GM12878 (cell line): Measurements from ENCODE around the gene FAM78A. TPM values are rescaled to one million over a fixed set of nuclear protein-coding genes. Genes with fewer than 3 reads are reported as not detected.

Experiments used
- BHLHE40 ChIP-seq, 2 experiments: fragments of 450-650 bp in 1 of 2; IDR thresholded peaks; 2 replicates each; pipeline ENCODE4 v1.6.1; 2011 to 2017; ENCODE audit warnings: low read depth in 2 of 2, borderline replicate concordance in 1 of 2, improper control_type of control experiment in 1 of 2, low read length in 1 of 2, mild to moderate bottlenecking in 1 of 2
- CTCF ChIP-seq, 3 experiments: IDR thresholded peaks in 2 of 3; conservative IDR thresholded peaks in 1 of 3; 2 replicates each; pipeline ENCODE4 v1.5.1; 2011; ENCODE audit warnings: low read depth in 3 of 3, low read length in 3 of 3, mild to moderate bottlenecking in 3 of 3, control low read depth in 2 of 3, moderate library complexity in 2 of 3, inconsistent platforms in 1 of 3, mixed read lengths in 1 of 3; ENCODE audit not compliant: control insufficient read depth in 2 of 3, insufficient read depth in 1 of 3; ENCODE audit errors: extremely low read depth in 1 of 3
- IRF4 ChIP-seq: IDR thresholded peaks from 2 replicates; pipeline ENCODE4 v1.6.1; 2011; ENCODE audit warnings: low read depth, low read length
- MTA2 ChIP-seq: fragments of 450-650 bp; IDR thresholded peaks from 2 replicates; pipeline ENCODE4 v1.6.1; 2016; ENCODE audit warnings: low read depth, mild to moderate bottlenecking, moderate library complexity
- polyA plus RNA-seq, 11 experiments: library from polyadenylated mRNA; depleted of rRNA in 4 of 11; unstranded in 6 of 11; stranded (reverse) in 5 of 11; fragments of >200 nt; fragmentation: Nextera tagmentation in 4 of 11; fragmentation: Illumina TruSeq in 1 of 11; extraction: Ambion mirVana in 4 of 11; extraction: Trizol in 1 of 11; gene quantifications; 1 replicate in 1 of 11; 2 replicates in 10 of 11; pipeline versions ENCODE4 v1.2.1 to v1.2.3, GENCODE V29; 2011 to 2016; ENCODE audit warnings: inconsistent platforms in 2 of 11, missing spikeins in 2 of 11, low read depth in 1 of 11
- total RNA-seq, 4 experiments: library from RNA; depleted of rRNA in 3 of 4; stranded (reverse); fragments of >200 nt in 3 of 4; fragmentation: Illumina TruSeq in 1 of 4; extraction: Trizol in 1 of 4; gene quantifications; 2 replicates each; pipeline versions ENCODE4 v1.2.1 to v1.2.3, GENCODE V29; 2013 to 2021
- TF ChIP-seq, protein P1 (sequence below): fragments of 450-650 bp; IDR thresholded peaks from 2 replicates; pipeline ENCODE4 v1.6.1; 2016; ENCODE audit warnings: mild to moderate bottlenecking
- TF ChIP-seq, protein P2 (sequence below): fragments of 450-650 bp; IDR thresholded peaks from 2 replicates; pipeline ENCODE4 v1.6.1; 2014; ENCODE audit warnings: mild to moderate bottlenecking

Gene FAM78A
- total and polyA plus RNA-seq, 10 of the 15 experiments (the other 5 are each of a cell fraction or from before 2014, with no cell fraction given), result 0.18 to 32.5 (median 12.2) TPM

DNA sequence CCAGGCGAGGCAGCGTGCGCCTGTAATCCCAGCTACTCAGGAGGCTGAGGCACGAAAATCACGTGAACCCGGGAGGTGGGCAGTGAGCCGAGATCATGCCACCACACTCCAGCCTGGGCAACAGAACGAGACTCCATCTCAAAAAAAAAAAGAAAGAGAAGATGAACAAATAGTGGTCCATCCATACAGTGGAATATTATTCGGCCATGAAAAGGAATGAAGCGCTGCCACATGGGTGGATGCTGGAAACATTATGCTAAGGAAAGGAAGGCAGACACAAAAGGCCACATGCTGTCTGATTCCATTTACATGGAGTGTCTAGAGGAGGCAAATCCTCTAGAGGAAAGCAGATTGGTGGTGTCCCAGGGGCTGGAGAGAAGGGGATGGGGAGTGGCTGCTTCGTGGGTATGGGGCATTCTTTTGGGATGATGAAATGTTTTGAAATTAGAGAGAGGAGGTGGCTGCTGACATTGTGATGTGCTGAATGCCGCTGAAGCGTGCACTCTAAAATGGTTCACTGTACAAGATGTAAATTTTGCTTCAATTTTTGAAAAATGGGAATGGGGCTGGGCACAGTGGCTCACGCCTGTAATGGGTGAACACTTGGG, 30.2 kb upstream of the FAM78A start (continued):
- TF ChIP-seq, protein P1, sequence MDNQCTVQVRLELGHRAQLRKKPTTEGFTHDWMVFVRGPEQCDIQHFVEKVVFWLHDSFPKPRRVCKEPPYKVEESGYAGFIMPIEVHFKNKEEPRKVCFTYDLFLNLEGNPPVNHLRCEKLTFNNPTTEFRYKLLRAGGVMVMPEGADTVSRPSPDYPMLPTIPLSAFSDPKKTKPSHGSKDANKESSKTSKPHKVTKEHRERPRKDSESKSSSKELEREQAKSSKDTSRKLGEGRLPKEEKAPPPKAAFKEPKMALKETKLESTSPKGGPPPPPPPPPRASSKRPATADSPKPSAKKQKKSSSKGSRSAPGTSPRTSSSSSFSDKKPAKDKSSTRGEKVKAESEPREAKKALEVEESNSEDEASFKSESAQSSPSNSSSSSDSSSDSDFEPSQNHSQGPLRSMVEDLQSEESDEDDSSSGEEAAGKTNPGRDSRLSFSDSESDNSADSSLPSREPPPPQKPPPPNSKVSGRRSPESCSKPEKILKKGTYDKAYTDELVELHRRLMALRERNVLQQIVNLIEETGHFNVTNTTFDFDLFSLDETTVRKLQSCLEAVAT, result no peak
- TF ChIP-seq IRF4 (no peak), MTA2 (no peak), CTCF (IDR thresholded peaks at IDR 0.05 in 2 of 3, conservative IDR thresholded peaks at IDR 0.05 in 1 of 3; ENCODE audit: control insufficient read depth in 2 of 3, extremely low read depth in 1 of 3, insufficient read depth in 1 of 3, low read depth in 3 of 3, low read length in 3 of 3) (no peak), BHLHE40 (IDR thresholded peaks at IDR 0.05; ENCODE audit: borderline replicate concordance in 1 of 2, low read depth in 2 of 2, low read length in 1 of 2) (no peak)
- TF ChIP-seq, protein P2, sequence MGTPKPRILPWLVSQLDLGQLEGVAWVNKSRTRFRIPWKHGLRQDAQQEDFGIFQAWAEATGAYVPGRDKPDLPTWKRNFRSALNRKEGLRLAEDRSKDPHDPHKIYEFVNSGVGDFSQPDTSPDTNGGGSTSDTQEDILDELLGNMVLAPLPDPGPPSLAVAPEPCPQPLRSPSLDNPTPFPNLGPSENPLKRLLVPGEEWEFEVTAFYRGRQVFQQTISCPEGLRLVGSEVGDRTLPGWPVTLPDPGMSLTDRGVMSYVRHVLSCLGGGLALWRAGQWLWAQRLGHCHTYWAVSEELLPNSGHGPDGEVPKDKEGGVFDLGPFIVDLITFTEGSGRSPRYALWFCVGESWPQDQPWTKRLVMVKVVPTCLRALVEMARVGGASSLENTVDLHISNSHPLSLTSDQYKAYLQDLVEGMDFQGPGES, result no peak
